GM21717 (cell line): ENCODE measurements around the gene METTL8.
"Not testable (repeated sequence)": the region's sequence is repeated elsewhere in the genome, so short reads cannot be mapped to it uniquely, and the experiment has no call there.

Experiments used
- ATAC-seq: cut with Tn5 transposase; IDR thresholded peaks from one replicate; pipeline ENCODE4 v1.9.1; 2021; ENCODE audit warnings: mild to moderate bottlenecking, moderate library complexity; ENCODE audit not compliant: unreplicated experiment

The METTL8 gene

DNA sequence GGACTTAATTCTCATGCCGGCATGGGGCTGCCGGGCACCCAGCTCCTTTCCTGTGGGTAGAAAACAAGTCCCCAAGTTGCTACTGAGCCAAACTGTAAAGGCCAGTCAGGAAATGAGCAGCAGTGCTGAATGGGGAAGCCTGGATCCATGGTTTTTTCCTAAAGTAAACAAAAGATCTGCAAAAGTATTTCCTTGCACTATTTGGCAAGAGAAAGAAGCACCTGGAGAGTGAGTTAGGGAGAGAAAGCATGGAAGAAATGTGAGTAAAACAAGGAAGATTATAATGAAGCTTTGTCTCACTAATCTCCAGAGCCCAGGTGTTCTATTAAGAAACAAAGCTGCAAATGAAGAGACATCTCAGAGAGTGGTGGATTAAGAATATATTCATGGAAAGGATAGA is 117.6 kb downstream of the METTL8 start:
- ATAC-seq: no peak

DNA sequence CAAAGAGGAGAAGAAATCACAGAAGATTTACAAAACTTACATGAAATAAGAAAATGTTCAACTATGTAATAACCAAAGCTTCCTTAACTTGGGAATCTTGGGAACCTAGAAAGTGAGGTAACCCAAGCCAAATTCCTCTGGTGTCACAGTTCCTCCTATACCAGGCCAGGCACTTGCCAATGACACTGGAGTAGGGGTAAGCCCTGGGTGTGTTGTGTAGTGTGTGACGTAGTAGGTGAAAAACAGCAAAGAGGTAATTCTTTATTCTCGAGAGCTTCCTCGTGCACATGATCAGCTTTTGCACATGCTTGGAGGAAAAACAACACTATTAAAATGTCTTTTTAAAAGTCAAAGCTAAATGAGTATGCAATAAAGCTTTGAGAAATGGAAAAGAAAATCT is 118.0 kb downstream of the METTL8 start:
- ATAC-seq: no peak

DNA sequence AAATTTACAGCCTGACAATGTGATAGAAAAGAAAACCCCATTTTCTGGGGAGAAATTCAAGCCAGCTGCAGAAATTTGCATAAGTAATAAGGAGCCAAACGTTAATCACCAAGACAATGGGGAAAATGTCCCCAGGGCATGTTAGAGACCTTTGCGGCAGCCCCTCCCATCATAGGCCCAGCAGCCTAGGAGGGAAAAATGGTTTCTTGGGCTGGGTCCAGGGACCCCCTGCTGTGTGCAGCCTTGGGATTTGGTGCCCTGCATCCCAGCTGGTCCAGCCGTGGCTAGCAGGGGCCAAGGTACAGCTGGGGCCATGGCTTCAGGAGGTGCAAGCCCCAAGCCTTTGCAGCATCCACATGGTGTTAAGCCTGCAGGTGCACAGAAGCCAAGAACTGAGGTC is 121.6 kb downstream of the METTL8 start:
- ATAC-seq: not testable (repeated sequence)

DNA sequence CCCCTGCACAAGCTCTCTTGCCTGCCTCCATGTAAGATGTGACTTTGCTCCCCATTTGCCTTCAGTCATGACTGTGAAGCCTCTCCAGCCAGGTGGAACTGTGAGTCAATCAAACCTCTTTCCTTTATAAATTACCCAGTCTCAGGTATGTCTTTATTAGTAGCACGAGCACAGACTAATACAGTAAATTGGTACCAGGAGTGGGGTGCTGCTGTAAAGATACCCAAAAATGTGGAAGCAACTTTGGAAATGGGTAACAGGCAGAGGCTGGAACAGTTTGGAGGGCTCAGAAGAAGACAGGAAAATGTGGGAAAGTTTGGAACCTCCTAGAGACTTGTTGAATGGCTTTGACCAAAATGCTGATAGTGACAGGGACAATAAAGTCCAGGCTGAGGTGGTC is 122.2 kb downstream of the METTL8 start:
- ATAC-seq: not testable (repeated sequence)

DNA sequence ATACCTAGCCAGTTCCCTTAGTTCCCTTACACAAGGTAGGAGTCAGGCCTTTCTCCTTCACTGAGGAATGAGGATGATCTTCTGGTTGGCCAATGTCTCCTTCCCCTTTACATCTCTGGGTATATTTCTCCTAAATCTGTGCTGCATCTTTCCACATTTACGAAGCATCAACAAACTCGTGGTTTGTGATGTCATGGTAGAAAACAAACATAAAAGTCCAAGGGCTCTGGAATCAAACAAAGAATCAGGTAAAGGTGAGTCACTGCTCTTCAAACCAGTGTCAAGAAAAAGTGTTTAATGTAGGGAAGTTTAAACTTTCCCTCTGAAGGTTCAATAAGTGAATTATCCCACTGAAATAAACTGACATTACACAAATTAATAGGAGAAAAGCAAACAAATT is 122.9 kb downstream of the METTL8 start:
- ATAC-seq: no peak

DNA sequence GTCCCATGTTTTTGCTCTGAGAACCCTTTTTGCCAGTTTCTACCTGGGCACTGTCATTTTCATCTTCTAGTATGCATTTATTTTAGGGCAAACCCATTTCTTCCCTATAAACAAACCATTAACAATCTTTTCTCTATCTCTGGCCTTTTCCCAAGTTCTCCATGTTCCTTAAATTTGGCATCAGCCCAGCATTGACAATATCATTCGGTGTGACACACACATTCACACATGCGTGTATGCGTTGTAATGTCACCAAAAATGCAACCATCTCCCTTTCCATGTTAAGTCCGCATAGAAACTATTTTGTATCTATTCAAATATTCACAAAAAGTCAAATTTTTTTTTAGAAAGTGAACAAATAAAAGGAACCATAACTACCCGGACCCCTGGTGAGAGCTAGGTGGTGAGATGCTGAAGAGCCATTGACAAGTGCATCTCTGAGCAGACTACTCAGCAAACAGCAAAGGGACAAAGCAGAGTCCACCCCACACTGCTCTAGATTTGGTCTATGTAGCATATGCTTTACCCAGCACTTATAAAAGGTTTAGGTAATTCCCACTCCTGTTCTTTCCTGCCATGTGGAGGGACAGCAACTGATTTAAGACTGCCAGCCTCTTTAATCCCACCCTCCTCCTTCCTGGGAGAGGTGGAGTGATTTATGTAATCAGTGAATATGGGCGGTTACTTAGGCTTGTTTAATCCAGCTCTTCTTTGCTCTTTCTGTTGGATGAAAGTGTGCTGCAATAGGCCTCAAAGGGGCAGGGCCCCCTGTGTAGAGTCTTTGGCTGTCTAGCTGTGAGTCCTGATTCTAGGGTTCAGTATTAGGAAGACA is 124.1 kb downstream of the METTL8 start:
- no peak for ATAC-seq

DNA sequence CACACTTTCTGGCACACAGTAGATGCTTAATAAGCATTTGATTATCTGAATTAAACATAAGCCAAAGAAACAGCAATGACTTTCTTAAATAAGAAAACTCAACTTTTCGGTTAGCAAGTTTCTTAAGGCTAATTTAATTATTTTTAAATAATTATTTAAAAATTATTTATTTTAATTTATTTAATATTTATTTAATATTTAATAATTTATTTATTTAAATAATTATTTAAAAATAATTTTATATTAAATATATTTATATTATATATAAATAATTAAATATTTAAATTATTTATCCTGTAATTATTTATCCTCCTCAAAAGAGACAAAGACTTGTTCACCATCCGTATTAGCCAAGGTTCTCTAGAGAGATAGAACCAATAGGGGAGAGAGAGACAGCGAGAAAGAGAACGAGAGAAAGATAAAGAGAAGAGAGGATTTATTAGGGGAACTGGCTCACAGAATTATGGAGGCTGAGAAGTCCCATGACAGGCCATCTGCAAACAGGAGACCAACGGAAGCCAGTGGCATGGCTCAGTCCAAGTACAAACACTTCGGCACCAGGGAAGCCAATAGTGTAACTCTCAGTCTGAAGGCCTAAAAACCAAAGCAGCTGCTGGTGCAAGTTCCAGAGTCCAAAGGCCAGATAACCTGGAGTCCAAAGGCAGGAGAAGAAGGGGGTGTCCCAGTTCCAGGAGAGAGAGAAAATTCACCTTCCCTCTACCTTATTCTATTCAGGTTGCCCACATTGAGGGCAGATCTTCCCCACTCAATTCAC is 125.3 kb downstream of the METTL8 start:
- ATAC-seq: no peak

DNA sequence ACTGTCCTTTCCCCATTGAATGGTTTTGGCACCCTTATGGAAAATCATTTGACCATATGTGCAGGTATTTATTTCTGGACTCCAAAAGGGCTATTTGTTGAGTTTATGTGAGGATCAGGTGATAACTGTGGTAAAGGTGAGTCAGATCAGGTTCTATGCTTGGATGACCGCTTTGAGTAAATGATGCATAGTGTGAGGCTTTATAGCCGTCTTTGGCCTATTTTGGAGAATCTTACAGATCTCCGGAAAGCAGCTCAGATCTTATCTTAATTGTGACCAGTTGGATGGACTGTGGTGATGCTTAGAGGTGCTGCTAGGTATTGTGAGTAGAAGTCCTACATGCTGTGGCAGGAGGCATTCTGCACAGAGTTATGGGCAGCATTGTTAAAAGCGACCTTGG is 126.2 kb downstream of the METTL8 start:
- ATAC-seq: no peak

DNA sequence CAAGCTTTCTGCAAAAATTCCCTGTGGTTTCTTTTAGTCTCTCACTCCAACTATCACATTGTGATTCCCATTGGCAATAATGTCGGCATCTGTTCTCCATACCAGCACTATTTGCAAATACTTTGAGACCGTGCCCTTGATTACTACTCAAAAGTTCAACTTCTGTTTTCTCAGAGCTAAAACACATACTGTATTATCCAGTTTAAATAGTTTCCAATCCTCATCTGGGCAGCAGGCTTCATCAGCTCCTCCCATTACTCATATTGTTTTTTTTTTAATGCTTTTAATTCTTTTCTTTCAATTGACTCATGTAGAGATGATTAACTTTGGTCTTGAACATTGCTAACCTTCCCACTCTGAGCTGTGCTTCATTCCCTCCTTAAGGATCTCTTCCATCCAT is 135.8 kb downstream of the METTL8 start:
- ATAC-seq: no peak

DNA sequence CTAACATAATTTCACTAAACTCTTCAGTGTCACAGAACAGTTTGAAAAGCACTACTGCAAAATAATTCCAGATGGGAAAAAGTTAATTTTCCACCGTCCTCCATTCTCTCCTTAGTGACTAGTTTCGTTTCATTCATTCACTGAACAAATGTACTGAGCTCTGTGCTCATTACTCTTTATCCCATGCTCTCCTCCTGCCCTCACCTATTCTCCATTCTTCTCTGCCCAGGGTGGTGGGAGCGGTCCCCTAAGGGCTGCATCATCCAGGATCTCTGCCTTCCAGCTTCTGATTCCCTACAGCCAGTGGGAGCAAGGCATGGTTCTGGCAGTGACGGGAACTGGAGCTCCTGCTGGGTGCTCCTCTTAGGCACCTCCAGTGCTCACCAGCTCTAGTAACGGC is 139.2 kb downstream of the METTL8 start:
- ATAC-seq: no peak

DNA sequence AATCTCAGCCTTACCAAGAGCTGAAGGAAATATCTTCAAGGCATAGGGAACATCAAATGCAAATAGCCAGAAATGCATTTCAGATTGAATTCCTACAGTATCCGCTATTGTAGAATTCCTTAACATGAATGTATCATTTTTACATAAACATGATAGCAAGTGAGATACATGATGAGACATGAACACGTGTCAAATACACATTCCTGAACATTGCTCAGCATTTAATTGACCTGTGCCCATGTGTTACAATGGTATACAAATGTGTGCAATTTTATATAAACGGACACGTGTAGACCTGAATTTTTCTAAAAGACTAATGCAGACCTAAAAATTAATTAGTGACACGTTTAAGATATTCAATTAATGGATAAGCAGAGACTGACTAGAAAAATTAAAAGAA is 140.1 kb downstream of the METTL8 start:
- no peak for ATAC-seq

DNA sequence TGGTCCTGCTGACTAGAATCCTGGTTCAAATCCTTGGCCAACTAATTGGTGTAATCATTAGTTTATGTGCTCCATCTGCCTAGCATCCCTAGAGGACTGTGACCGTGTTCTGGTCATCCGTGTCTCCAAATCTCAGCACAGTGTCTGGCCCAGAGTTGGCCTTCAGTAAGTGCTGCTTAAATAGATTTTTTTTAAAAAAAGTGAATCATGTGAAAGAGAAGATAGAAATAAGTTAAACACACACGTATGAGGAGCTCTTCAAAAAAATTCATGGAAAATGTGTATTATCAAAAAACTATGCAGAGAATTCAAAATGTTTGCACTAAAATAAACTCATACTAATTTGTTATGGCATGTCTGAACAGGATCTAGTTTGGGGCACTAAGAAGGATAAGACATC is 143.8 kb downstream of the METTL8 start:
- no peak for ATAC-seq

DNA sequence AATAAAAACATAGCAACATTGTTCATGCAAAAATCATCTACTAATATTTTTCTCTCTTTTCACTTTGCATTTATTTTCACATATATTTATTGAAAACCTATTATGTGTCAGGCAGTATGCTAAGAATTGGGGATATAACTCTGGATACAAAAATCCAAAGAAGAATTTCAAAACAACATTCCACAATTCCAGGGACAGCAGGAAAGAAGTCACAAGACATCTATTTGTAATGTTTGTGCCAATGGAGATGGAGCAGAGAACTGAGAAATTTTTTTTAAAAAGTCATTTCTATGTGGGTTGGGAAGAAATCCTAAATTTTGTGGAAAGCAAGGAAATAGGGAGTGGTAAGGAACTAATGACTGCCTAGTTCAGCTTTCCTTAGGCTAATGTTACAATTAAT is 144.5 kb downstream of the METTL8 start:
- ATAC-seq: no peak

DNA sequence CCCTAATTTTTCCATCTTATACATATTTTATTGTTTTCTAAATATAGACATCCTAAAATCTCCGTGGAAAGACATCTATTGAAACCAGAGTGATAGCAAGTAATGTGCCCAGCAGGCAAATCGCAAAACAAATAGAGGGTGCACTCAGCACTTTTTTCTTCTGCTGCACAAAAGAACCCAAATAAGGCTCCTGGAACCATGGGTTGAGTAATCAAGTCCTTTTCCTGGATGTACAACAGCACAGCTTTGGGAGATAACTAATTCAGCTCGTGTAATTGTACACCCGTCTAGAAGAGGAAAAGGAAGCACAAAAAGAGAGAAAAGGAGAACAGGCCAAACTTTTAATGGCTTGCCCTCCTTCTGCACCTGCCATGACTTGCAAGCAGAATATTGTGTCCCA is 146.2 kb downstream of the METTL8 start:
- ATAC-seq: no peak

DNA sequence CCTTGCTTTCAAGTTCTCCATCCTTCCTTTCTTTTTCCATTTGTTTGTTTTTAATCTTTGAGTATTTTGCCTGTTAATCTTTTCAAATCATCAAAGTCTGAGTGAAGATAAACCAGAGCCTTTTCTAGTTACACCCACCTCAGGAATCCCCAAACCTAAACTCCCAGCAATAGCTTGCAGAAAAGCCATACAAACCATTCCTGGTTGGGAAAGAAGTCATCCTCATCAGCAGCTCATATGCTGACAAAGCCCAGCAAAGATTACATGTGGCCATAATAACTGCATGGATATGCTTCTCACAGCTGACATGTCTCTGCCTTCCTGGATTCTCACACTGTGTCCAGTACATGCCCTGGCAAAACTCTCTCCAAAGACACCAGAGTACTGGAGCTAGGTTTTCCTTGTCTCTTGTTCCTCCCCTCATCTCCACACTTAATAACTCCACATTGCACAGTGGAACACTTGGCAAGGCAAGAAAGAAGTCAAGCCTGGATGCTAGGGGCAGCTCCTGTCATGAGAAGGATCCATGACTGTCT is 146.7 kb downstream of the METTL8 start:
- no peak for ATAC-seq

DNA sequence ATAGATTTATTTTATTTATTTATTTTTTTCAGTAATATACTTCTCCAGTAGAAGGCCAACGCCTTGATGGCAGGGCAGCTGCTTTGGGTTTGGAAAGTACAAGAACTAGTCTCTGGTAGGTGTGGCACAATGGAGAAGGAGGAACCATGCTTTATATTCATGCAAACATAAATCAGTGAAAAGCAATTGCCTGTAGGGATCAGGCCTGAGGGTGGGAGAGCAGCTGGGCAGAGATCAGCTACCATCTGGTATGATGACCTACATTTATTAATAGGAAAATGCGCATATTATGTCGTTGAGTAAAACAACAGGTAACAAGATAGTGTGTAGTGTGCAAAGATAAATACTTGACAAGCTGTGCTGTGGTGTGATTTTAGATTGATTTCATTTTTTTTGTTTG is 152.7 kb downstream of the METTL8 start:
- no peak for ATAC-seq

DNA sequence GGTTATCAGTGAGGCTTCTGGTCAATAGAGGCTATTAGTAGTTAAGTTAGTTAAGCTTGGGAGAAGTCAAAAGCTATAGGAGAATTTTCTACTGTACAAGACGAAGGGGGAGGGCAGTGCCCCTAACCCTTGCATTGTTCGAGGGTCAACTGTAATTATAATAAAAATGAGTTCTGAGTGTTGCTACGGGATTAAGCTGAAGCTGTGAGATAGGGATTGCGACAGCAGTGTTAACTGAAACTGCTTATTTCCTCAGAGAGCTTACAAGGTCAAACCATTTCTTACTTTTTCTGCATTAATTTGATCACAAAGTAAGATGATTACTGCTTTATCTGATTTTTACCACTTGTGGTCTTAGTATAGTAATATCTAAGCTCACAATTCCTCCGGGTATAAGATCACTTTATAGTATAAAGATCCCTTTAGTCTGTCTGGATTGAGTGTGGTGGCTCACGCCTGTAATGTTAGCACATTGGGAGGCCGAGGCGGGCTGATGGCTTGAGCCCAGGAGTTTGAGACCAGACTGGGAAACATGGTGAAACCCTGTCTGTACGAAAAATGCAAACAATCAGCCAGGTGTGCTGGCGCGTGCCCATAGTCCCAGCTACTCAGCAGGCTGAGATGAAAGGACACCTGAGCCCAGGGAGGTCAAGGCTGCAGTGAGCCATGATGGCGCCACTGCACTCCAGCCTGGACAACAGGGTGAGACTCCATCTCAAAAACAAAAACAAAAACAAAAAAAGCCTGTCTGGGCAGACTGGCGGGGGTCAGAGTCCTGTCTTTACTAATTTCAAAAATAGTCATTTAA is 153.6 kb downstream of the METTL8 start:
- ATAC-seq: no peak

DNA sequence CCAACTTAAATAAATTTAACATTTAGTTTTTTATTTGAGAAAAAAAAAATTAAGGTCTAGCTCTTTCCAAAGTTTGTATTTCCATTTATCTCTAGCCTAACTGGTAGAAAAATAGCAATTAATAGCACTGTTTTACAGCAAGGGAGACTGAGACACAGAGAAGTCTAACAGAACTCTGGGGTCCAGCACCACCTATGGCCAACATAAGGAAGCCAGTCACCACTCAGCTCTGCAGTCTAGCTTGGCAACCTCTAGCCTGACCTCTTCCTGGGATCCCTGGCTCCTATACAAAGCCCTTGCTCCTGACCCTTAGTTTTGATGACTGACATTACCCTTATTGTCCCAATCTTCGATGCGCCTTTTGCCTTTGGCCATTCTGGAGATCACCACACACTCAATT is 159.0 kb downstream of the METTL8 start:
- no peak for ATAC-seq

DNA sequence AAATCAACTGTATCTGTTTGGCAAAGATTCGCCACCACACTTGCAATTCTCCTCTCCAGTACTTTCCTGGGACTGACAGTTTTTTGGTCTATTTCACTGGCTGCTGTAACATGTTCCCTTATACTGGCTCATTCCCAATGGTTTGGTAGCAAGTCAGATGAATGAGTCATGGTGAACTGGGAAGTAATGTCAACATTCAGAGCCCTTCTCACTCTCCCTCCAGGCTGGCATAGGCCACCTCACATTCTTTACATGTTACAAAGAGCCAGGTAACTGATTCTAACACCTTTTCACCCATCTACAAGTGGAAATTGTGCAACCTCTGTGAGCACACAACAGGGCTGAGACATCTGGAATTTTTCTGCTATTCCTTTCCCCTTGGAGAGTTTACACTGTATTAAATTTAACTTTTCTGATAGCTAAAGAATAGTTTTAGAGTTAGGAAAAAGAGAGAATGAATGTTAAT is 161.8 kb downstream of the METTL8 start:
- ATAC-seq: no peak

DNA sequence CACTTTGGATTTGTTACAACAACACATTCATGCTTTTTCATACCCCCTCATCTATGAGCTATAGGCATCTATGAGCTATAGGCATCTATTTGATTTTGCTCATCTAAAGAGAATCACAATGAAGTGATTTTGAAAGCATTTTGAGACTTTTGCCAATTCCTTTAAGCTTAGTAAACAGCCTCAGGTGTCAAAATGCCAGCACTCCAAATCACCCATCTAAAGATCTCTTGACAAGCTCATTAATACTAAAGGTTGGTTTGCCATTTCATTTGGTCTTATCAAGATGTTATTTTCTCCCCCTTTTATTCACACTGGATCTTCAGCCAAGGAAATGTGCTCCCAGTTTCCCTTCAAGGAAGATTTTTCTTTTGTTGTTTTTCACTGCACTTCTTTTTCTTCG is 162.4 kb downstream of the METTL8 start:
- ATAC-seq: no peak
